ENCODE measurements around the gene CLEC2D.
"Not testable (repeated sequence)": the region's sequence is repeated elsewhere in the genome, so short reads cannot be mapped to it uniquely, and the experiment has no call there.

The CLEC2D gene

GRCh38 chr12:9701380-9702154, 32.1 kb downstream of the CLEC2D start:
- peak; percentile 30 for DNase-seq

GRCh38 chr12:9702255-9702654, 32.7 kb downstream of the CLEC2D start:
- peak; percentile 68 for DNase-seq

- DNase-seq = not testable (repeated sequence)
These were observed 35.0 kb downstream of the CLEC2D start for GRCh38 chr12:9704561-9704960.

- no peak for DNase-seq
These were observed 36.7 kb downstream of the CLEC2D start for GRCh38 chr12:9706086-9706685.

DNA sequence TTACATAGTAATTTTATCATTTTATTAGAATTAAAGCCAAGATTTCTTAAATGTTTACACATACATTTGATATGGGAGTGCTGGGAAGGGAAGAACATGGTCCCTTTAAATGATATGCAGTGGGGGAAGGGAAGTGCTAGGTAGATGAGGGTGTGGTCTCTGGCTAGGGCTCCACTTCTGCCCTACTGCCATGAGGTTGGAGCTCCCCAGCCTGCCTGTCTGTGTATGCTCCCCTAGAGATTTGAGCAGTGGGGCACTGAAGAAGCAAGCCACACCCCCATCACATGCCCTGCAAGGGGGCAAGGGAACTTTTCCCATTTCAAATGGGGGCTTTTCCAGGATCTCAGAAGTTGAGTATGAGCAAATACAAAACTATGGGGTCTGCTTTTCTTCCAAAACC, 37.8 kb downstream of the CLEC2D start:
- no peak for DNase-seq

DNA sequence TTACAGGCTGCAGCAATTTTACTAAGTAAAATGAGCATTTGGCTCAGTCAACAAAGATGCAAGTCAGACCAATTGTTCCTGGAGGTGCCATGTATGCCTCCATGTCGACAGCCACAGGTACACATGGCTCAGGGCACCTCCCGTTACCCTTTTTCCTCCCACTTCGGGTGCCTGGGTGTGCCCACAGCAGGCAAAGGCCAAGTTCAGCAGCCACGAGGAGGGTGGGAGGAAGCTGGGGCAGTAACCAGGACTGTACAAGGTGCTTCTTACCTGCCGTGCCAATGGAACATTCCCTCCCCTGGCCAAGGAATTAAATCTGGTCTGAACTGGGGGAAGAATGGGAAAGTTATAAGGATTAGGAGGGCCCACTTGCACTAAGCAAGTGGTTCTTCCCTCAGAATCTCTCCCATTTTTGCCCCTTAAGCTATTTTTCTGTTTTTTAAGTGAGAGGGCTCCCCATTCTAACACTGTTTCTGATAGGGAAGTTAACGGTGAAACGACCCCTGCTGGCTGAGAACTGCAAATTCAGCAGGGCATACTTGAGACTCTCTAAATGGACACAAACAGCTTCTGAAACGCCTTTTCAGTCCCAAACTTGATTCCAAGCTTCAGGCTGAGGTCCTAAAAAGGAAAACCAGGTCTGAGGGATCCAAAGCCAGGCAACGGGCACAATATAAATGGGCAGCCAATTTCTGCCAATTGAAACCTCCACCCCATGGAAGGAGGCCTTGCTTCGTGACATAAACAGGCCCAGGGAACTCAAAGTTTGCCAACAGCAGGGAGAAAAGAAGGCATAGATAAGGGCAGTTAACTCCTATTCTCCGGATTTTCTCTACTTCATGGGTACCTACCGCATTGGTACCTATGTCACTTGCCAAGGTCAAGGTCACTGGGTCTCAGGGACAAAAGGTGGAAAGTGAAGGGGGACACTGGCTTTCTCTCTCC, 38.6 kb downstream of the CLEC2D start:
- peak; percentile 82 for DNase-seq

DNA sequence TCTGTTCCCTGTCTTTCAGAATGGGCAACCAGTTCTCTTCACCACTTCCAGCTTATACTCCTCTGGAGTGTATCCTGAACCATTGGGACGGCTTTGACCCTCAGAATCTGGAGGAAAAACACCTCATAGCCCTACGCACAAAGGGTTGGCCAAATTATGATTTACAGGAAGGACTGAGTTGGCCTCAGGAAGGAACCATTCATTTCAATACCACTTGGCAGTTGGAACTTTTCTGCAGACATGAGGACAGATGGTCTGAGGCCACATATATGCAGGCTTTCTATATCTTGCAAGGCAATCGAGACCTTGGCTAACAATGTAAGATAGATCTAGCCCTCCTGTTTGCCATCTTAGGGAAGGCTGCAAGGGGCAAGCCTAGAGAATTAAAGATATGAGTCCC, 39.3 kb downstream of the CLEC2D start:
- DNase-seq = no peak

DNA sequence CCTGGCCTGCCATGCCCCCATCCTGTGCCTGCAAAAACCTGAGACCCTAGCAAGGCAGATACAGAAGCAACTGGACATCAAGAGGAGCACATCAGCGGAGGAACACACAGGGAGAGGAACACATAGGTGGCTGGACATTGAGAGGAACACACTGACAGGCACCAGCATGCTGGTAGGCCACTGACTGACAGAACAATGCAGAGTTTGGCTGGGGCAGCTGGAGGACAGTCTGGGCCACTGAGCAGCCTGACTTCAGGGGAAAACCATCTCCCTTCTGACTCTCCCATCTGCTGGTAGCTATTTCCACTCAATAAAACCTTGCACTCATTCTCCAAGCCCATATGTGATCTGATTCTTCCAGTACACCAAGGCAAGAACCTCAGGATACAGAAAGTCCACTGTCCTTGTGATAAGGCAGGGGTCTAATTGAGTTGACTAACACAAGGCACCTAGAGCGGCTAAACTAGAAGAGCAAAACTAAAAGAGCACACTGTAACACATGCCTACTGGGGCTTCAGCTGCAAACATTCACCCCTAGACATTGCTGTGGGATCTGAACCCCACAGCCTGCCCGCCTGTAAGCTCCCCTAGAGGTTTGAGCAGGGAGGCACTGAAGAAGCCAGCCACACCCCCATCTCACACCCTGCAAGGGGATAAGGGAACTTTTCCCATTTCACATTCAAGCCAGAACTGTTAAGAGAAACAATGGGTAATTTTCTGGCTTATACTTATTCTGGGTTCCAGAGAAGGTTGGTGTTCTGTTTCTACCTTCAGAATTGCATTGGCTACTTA, 41.3 kb downstream of the CLEC2D start:
- DNase-seq = no peak

DNA sequence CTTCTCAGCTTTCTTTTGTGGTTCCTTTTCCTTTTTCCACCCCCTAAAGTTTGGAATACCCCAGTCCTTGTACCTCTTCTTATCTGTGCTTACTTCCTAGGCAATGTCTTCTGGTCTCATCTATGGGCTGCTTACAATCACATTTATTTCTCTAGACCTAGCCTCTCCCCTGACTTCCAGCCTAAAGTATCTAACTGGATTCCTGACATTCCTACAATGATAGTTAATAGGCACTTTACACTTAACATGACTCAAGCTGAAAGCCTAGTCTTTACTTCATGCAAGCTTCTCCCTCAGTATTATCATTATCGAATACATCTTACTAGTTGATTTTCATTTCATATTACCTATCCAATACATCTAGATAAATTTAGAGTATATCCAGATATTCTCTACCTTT, 42.2 kb downstream of the CLEC2D start:
- no peak for DNase-seq

GRCh38 chr12:9713032-9713558, 43.6 kb downstream of the CLEC2D start:
- DNase-seq = not testable (repeated sequence)

GRCh38 chr12:9717070-9717925, 47.8 kb downstream of the CLEC2D start:
- no peak for DNase-seq

DNA sequence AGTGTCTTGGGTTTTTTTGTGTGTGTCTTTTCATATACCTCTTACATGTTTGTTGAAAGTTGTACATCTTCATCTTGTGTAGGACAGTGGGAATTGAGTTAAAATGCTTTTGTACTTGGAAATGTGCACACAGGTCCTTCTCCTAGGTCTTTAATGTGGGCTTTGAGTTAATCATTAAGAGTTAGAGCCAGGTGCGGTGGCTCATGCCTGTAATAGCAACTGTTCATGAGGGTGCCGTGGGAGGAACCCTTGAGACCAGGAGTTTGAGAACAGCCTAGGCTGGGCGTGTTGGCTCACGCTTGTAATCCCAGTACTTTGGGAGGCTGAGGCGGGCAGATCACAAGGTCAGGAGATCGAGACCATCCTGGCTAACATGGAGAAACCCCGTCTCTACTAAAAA, 49.5 kb downstream of the CLEC2D start:
- no peak for DNase-seq

DNA sequence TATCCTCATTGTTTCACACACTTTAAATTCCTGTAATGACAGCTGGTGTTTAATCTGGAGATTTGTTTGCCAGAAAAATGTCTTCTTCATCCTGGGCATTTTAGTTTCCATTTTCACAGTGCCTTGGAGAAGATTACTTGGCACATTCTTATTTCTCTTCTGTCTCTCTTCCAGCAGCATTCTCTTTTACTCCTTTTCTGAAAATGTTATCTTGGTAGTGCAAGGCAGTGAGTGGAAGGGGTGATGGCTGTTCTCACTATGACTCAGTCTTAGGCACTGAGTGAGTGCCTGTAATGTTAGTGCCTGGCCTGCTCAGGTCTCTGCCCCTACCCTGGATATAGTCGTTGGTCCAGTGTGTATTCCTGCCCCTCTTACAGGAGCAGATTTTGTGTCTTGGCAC, 50.3 kb downstream of the CLEC2D start:
- no peak for DNase-seq

DNA sequence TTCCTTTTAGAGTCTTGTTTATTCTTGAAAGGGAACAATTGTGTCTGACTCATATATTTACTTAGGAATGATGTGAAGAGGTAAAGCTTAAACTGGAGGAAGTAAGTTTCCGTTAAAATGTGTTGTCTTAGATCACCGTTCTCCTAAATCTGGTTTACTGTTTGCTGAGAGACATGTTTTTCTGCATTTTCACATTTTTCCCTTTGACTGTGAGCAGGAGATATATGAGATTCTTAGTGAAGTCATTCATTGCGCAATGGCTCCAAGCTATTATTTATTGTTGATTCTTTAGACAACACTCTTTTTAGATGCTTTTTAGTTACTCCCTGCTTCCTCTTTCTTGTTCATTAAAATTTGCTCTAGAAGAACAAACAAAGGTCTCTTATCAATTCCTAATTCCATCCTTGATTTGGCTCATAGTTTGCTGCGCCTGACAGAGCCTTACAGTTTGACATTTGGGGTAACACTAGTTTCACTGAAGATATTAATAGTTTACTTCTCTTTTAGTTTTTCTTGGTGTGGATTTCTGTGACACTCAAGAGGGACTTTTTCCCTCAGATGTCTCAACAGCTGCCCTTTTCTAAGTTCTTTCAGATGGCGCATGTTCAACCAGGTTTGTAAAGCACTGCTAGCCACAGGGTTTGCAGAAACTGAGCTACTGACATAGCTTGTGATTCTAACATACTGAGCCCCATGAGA, 52.0 kb downstream of the CLEC2D start:
- no peak for DNase-seq

DNA sequence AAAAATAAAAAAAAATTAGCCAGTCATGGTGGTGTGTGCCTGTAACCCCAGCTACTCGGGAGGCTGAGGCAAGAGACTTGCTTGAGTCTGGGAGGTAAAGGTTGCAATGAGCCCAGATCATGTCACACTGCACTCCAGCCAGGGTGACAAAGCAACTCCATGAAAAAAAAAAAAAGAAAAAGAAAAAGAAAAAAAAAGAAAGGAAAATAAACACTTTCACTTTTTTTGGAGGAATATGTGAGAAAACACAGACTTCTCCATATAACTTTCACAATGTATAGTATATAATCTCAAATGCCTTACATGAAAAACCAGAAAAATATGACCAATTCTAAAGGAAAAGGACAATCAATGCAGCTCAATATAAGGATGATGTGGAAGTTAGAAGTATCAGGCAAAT, 54.5 kb downstream of the CLEC2D start:
- no peak for DNase-seq

DNA sequence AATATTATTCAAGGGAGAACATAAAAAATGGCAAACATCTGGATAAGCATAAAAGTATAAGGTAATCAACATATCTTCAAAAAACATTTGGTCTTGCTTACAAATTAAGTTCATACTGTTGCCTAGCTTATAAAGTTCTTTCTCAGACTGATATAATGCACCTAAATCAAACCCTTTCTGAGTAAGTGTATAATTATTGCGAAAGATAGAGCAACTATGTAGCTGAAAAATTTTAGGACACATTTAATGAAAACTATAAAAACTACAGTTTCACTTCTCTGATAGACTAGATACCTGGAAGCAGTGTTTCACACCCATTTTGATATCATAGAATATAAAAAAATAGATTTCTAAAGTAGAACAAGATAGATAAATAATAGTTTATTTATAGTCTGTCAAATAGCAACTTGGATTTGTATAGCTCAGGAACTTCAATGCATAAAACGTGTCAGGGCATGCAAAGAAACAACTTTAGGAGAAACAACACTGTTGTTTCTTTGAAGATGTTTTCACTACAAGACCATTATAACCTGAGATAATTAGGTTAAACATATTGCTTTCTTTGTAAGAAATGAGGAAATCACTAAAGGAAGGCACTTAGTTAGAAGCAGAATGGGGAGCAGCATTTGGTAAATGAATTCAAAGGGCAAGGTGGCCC, 55.8 kb downstream of the CLEC2D start:
- DNase-seq = no peak

GRCh38 chr12:9727813-9728212, 58.3 kb downstream of the CLEC2D start:
- no peak for DNase-seq

DNA sequence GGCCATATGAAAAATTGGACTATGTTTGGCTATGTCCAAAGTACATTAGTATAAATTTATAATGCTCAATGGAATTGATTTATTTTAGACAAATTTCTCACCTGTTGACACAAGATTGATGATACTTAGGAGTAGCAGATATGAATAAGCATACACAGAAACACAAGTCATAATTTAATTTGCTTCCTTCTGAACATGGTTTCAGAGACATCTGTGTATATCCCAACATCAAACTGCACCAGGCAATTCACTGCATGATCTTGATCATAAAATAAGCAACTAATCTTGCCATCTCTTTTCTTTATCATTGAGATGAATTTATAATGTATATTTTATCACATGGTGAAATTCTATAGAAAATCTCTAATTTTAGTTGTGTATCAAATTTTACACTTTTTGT, 59.6 kb downstream of the CLEC2D start:
- DNase-seq = no peak

GRCh38 chr12:9730011-9730410, 60.5 kb downstream of the CLEC2D start:
- DNase-seq = no peak

GRCh38 chr12:9730591-9730990, 61.1 kb downstream of the CLEC2D start:
- no peak for DNase-seq

Measured in CD4-positive, alpha-beta T cell treated with Interleukin-12 subunit alpha and Interleukin-12 subunit beta, for 1 hour (primary cell).